Common myeloid progenitor, CD34-positive (primary cell): ENCODE results near the gene BLNK.

ENCODE experiments used
- CTCF ChIA-PET: fragments of 350-600 bp; sonication (Branson Sonifier 250); formaldehyde crosslinking; loops from one replicate; lab custom pipeline; 2021; ENCODE audit warnings: antibody characterized with exemption; lab: Charles Lee
- POLR2A ChIA-PET: fragments of 350-600 bp; sonication (Branson Sonifier 250); formaldehyde crosslinking; loops from one replicate; lab custom pipeline; 2021; ENCODE audit warnings: antibody characterized with exemption; lab: Charles Lee
- DNase-seq, 3 donors: peaks; one replicate each; pipeline versions ENCODE4 v3.0.0 to v3.0.0-alpha.2; 2013
- H3K27ac ChIP-seq, 2 experiments: 1 replicate in 1 of 2; 2 replicates in 1 of 2; pipeline ENCODE4 v1.7.0; 2013; ENCODE audit warnings: inconsistent platforms in 2 of 2, low read length in 2 of 2, mild to moderate bottlenecking in 2 of 2, low read depth in 1 of 2, moderate library complexity in 1 of 2; ENCODE audit not compliant: severe bottlenecking in 2 of 2, insufficient read depth in 1 of 2, poor library complexity in 1 of 2
- H3K27me3 ChIP-seq, 5 experiments: replicated peaks in 2 of 5; 1 replicate in 3 of 5; 2 replicates in 2 of 5; pipeline versions ENCODE4 v1.6.1 to v1.7.0; 2013; ENCODE audit warnings: low read length in 4 of 5, mild to moderate bottlenecking in 2 of 5, moderate library complexity in 2 of 5, inconsistent platforms in 1 of 5; ENCODE audit not compliant: insufficient read depth in 5 of 5, control insufficient read depth in 4 of 5
- H3K36me3 ChIP-seq, 4 experiments: 1 replicate in 2 of 4; 2 replicates in 2 of 4; pipeline versions ENCODE4 v1.6.1 to v1.7.0; 2013; ENCODE audit warnings: low read length in 3 of 4, control low read depth in 1 of 4, mild to moderate bottlenecking in 1 of 4; ENCODE audit not compliant: control insufficient read depth in 4 of 4, insufficient read depth in 4 of 4
- H3K4me1 ChIP-seq, 4 experiments: 1 replicate in 3 of 4; 2 replicates in 1 of 4; pipeline versions ENCODE4 v1.6.1 to v1.7.1; 2013; ENCODE audit warnings: low read length in 3 of 4, mild to moderate bottlenecking in 3 of 4, control low read depth in 1 of 4, inconsistent platforms in 1 of 4, moderate library complexity in 1 of 4; ENCODE audit not compliant: control insufficient read depth in 4 of 4, insufficient read depth in 4 of 4; ENCODE audit errors: control extremely low read depth in 1 of 4
- H3K4me3 ChIP-seq, 7 experiments: 1 replicate in 4 of 7; 2 replicates in 3 of 7; pipeline versions ENCODE4 v1.5.1 to v1.7.0; 2013; ENCODE audit warnings: mild to moderate bottlenecking in 7 of 7, low read length in 6 of 7, moderate library complexity in 6 of 7, inconsistent platforms in 2 of 7, low read depth in 2 of 7, control low read depth in 1 of 7; ENCODE audit not compliant: insufficient read depth in 4 of 7, control insufficient read depth in 1 of 7; ENCODE audit errors: extremely low read depth in 1 of 7
- H3K9me3 ChIP-seq, 5 experiments: 1 replicate in 4 of 5; 2 replicates in 1 of 5; pipeline versions ENCODE4 v1.6.1 to v1.7.1; 2013; ENCODE audit warnings: low read length in 4 of 5, mild to moderate bottlenecking in 2 of 5, inconsistent platforms in 1 of 5, low read depth in 1 of 5, moderate library complexity in 1 of 5; ENCODE audit not compliant: control insufficient read depth in 4 of 5, insufficient read depth in 2 of 5; ENCODE audit errors: control extremely low read depth in 1 of 5
- WGBS: methylation state at CpG from one replicate; pipeline ENCODE4 v1.1.5; 2013; ENCODE audit not compliant: insufficient coverage; 5-methylcytosine and 5-hydroxymethylcytosine counted together

Gene BLNK

GRCh38 chr10:96299383-96299782, 28.0 kb upstream of the BLNK start:
- ChIA-PET CTCF (interaction anchor here (1.0 to 17.0 kb wide), 7 partner anchors 9 to 71 kb away, joined by 3 to 253 read pairs (median 4); no protein-coding TSS in a partner anchor), POLR2A (no interaction called here)
- Histone ChIP-seq H3K36me3 (no peaks in the 10 kb centered on the region), H3K27me3 (peaks cover 0 to 4% (median 0%) of the 10 kb centered on the region in 5 experiments), H3K4me1 (peaks cover 0 to 80% (median 39%) of the 10 kb centered on the region in 4 experiments), H3K27ac (peak overlapping the region; percentile 21 to 50), H3K9me3 (no peaks in the 10 kb centered on the region), H3K4me3 (peak overlapping the region in 4 of 7 experiments; percentile 19 to 32 (median 23))
- peak; percentile 36 to 89 (median 85) for DNase-seq
- no CpG with 5 or more reads among the region's 5 CpGs for WGBS

DNA sequence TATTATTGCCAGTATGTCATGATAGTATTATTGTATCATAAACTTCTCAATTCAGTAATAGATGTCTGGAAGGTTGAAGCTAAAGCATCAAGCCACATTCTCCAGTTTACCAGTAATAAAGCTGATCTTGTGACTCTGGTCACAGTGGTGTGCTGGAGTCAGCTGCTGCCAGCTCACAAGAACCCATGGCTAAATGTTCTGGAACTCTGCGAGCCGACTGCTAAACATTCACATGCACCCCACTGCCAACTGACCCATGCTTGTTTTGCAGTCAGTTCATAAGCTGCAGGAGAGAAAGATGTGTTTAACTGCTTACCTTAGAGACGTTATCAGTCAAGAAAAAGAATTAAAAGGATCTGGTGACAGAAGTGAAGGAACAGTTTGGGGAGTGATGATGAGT, 27.0 kb upstream of the BLNK start:
- Histone ChIP-seq H3K27ac (peak overlapping the region in 1 of 2 experiments; percentile 50), H3K9me3 (no peaks in the 10 kb centered on the region), H3K4me1 (peaks cover 0 to 85% (median 40%) of the 10 kb centered on the region in 4 experiments), H3K36me3 (no peaks in the 10 kb centered on the region), H3K4me3 (no peak overlapping the region), H3K27me3 (peaks cover 0 to 4% (median 0%) of the 10 kb centered on the region in 5 experiments)
- 94% methylated on average over 3 of the region's 3 CpGs for WGBS
- ChIA-PET CTCF (interaction anchor here (1.4 to 17.0 kb wide), 5 partner anchors 10 to 282 kb away, joined by 3 to 253 read pairs (median 4); no protein-coding TSS in a partner anchor), POLR2A (no interaction called here)
- DNase-seq = no peak

GRCh38 chr10:96297486-96297885, 26.1 kb upstream of the BLNK start:
- no peak for DNase-seq
- 100% methylated on average over 2 of the region's 2 CpGs for WGBS
- Histone ChIP-seq H3K4me3 (no peak overlapping the region), H3K36me3 (no peaks in the 10 kb centered on the region), H3K9me3 (no peaks in the 10 kb centered on the region), H3K27ac (peak overlapping the region in 1 of 2 experiments; percentile 8), H3K27me3 (peaks cover 0 to 4% (median 0%) of the 10 kb centered on the region in 5 experiments), H3K4me1 (peaks cover 0 to 79% (median 37%) of the 10 kb centered on the region in 4 experiments)
- CTCF ChIA-PET = interaction anchor here (1.5 to 17.0 kb wide), 2 partner anchors 69 to 281 kb away, joined by 4 to 253 read pairs; no protein-coding TSS in a partner anchor
- POLR2A ChIA-PET = no interaction called here

DNA sequence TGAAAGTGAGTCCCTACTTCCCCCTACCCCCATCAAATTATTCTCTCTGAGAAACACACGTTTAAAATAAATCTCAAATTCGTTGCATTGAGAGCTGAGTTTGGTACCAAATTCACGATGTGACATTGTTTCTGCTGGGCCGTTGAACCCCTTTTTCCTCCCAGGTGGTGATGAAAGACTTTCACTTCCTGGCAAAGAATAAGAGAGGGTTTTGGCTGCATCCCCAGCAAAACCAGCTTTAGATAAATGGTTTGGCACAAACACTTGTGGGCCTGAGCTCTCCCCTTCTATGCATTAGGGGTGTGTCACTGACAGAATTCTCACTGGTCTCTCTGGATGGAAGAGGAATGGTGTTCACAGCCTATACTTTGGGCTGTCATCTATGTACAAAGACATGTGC, 24.1 kb upstream of the BLNK start:
- H3K4me1 ChIP-seq = peaks cover 0 to 60% (median 30%) of the 10 kb centered on the region in 4 experiments
- no peak for DNase-seq
- CTCF ChIA-PET = interaction anchor here (0.7 to 17.0 kb wide), 9 partner anchors 8 to 280 kb away, joined by 3 to 253 read pairs (median 7); no protein-coding TSS in a partner anchor
- H3K27me3 ChIP-seq = peaks cover 0 to 2% (median 0%) of the 10 kb centered on the region in 5 experiments
- 0% methylated on average over 3 of the region's 4 CpGs for WGBS
- H3K27ac ChIP-seq = peak overlapping the region in 1 of 2 experiments; percentile 46
- no peaks in the 10 kb centered on the region for H3K9me3 ChIP-seq
- H3K4me3 ChIP-seq = no peak overlapping the region
- POLR2A ChIA-PET = no interaction called here
- H3K36me3 ChIP-seq = no peaks in the 10 kb centered on the region

DNA sequence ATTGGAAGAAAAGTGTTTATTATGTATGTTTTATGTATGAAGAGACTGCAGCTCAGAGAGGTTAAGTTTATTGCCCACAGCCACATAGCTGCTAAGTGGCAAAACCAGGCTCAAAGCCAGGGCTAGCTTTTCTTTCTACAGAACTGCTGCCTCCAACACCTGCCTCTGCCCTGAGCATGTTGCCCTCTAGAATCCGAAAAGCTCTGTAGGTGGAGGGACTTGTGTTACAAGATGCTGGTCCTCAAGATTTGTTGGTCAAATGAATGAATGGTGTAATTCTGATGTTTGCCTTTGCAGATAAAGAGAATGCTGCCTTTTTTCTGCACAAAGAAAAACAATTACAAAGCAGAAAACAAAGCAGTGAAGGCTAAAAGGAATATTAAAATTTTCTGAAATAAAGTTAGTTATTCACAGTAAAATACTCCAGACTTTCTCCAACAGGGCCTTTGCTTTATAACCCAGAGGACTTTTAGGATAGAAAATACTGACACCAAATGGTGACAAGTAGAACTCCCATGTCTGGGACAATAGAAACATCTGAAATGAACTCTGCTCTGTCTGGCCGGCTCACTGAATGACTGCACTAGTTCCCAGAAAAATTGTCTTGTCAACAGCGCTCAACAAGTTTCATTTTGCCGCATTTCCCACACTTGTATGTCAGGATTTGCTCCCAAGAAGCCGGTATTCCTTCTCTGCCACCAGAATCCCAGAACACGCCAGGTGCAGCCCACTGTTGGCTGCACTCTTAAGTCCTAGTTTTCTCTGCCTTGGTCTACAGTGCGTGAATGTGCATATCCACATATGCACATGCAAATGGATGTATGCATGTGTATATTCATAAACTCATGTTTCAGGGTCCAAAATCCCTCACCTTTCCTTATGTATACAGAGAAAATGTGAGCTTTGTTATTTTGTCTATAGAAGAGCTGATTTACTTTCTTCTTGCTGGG, 21.9 kb upstream of the BLNK start:
- Histone ChIP-seq H3K4me1 (peaks cover 2 to 44% (median 23%) of the 10 kb centered on the region in 4 experiments), H3K27ac (no peak overlapping the region), H3K27me3 (peaks cover 0 to 2% (median 0%) of the 10 kb centered on the region in 5 experiments), H3K36me3 (no peaks in the 10 kb centered on the region), H3K4me3 (peak overlapping the region in 1 of 7 experiments; percentile 17), H3K9me3 (no peaks in the 10 kb centered on the region)
- POLR2A ChIA-PET = no interaction called here
- CTCF ChIA-PET = interaction anchor here (0.6 to 17.0 kb wide), 18 partner anchors 8 to 392 kb away, joined by 3 to 253 read pairs (median 4); partner anchors contain the start of genes BLNK and DNTT
- 30% methylated on average over 5 of the region's 7 CpGs for WGBS
- peak; percentile 60 to 72 (median 72) for DNase-seq

GRCh38 chr10:96290368-96291133, 19.2 kb upstream of the BLNK start:
- peaks cover 13 to 44% (median 23%) of the 10 kb centered on the region in 4 experiments for H3K4me1 ChIP-seq
- ChIA-PET CTCF (interaction anchor here (0.8 to 17.0 kb wide), 11 partner anchors 9 to 81 kb away, joined by 3 to 253 read pairs (median 3); partner anchors contain the start of gene BLNK), POLR2A (no interaction called here)
- H3K27ac ChIP-seq = peak overlapping the region in 1 of 2 experiments; percentile 4
- WGBS = 88% methylated on average over 4 of the region's 4 CpGs
- no peak for DNase-seq
- no peaks in the 10 kb centered on the region for H3K27me3 ChIP-seq
- H3K9me3 ChIP-seq = no peaks in the 10 kb centered on the region
- no peaks in the 10 kb centered on the region for H3K36me3 ChIP-seq
- H3K4me3 ChIP-seq = no peak overlapping the region
